Body of pancreas (tissue), 4 donors: ENCODE data around the gene ANTXR1.

Experiments
- CTCF ChIP-seq, 7 experiments: fragments of 450-650 bp in 4 of 7; fragments of 200-600 bp in 3 of 7; sonication (generic) in 3 of 7; IDR thresholded peaks; one replicate each; pipeline ENCODE4 v1.5.1; 2016 to 2019; ENCODE audit warnings: antibody characterized with exemption in 7 of 7
- POLR2A ChIP-seq, 3 donors: fragments of 450-650 bp; IDR thresholded peaks; one replicate each; pipeline ENCODE4 v1.6.1; 2016; ENCODE audit warnings: antibody characterized with exemption in 3 of 3, mild to moderate bottlenecking in 2 of 3

GRCh38 chr2:69253112-69253511, 240.1 kb downstream of the ANTXR1 start:
- TF ChIP-seq POLR2A (IDR thresholded peaks at IDR 0.05), result no peak
- TF ChIP-seq CTCF (IDR thresholded peaks at IDR 0.05), result no peak
